ENCODE results near the gene KLHL3. TPM values are rescaled to one million over a fixed set of nuclear protein-coding genes. Genes with fewer than 3 reads are reported as not detected.
"Not testable (repeated sequence)": the region's sequence is repeated elsewhere in the genome, so short reads cannot be mapped to it uniquely, and the experiment has no call there.

Gene KLHL3
- total RNA-seq, 2 donors from 2014 or later: 3.3 to 5.7 TPM

DNA sequence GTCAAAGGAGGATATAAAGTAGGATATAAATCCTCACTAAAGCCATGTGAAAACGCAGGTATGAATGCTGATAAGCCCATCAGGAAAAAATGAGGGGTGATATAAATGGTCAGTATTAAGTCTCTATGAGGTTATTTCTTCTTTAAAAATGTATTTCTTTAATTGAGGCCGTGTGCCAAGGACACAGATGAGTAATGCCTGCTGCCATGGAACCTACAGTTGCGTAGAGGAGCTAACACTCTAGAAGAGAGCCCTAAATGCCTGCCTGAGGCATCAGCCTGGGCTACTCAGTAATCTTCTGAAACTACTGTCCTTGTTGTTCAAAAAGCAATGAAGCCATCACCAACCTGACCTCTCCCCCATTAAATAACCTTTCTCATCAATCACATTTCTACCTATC, 84.9 kb downstream of the KLHL3 start:
- no peaks in the 10 kb centered on the region for H3K4me1 ChIP-seq
- no peaks in the 10 kb centered on the region for H3K36me3 ChIP-seq (replicated peaks in 1 of 2; ENCODE audit: insufficient read depth in 1 of 2, low read depth in 2 of 2)
- WGBS, 2 donors: 61 to 66% methylated on average over 3 of the region's 3 CpGs
- H3K4me3 ChIP-seq: no peak overlapping the region
- no peaks in the 10 kb centered on the region for H3K27me3 ChIP-seq
- no peak for DNase-seq
- no peaks in the 10 kb centered on the region for H3K9me3 ChIP-seq
- no peak overlapping the region for H3K27ac ChIP-seq
- TF ChIP-seq POLR2A (IDR thresholded peaks at IDR 0.05): no peak
- intact Hi-C loops (cut with DNase I): no loop called here
- ATAC-seq: no peak

DNA sequence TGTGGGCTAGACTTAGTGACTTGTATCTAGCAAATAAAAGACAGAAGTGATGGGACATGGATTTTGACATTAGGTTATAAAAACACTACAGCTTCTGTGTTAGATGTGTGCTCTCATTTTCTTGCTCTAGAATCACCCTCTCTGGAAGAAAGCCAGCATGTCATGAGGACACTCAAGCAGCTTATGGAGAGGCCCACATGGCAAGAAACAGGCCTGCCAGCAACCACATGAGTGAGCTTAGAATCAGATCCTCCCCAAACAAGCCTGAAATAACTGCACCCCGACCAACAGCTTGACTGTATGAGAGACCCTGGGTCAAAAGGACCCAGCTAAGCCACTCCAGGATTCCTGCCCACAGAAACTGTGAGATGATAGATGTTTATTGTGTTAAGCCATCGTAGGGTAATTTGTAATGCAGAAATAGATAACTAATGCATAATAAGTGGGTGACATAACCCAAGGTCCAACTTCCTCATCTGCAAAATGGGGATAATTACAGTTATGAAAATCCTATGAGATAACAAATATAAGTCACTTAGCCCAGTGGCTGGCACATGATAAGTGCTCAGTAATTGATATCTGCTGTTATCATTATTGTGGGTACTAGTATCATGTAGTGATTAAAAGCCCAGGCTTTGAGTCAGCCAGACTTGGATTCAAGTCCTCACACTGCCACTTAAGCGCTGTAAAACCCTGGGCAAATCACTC, 86.5 kb downstream of the KLHL3 start:
- H3K4me3 ChIP-seq: no peak overlapping the region
- no peak overlapping the region for H3K27ac ChIP-seq
- ATAC-seq (no peak), DNase-seq (no peak)
- TF ChIP-seq, protein P1, sequence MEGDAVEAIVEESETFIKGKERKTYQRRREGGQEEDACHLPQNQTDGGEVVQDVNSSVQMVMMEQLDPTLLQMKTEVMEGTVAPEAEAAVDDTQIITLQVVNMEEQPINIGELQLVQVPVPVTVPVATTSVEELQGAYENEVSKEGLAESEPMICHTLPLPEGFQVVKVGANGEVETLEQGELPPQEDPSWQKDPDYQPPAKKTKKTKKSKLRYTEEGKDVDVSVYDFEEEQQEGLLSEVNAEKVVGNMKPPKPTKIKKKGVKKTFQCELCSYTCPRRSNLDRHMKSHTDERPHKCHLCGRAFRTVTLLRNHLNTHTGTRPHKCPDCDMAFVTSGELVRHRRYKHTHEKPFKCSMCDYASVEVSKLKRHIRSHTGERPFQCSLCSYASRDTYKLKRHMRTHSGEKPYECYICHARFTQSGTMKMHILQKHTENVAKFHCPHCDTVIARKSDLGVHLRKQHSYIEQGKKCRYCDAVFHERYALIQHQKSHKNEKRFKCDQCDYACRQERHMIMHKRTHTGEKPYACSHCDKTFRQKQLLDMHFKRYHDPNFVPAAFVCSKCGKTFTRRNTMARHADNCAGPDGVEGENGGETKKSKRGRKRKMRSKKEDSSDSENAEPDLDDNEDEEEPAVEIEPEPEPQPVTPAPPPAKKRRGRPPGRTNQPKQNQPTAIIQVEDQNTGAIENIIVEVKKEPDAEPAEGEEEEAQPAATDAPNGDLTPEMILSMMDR (IDR thresholded peaks at IDR 0.05): no peak
- no peak for TF ChIP-seq POLR2A (IDR thresholded peaks at IDR 0.05)
- no peaks in the 10 kb centered on the region for H3K4me1 ChIP-seq
- H3K27me3 ChIP-seq: no peaks in the 10 kb centered on the region
- 83 to 86% methylated on average over 3 of the region's 3 CpGs for WGBS, 2 donors
- no peaks in the 10 kb centered on the region for H3K9me3 ChIP-seq
- intact Hi-C loops (cut with DNase I): no loop called here
- no peaks in the 10 kb centered on the region for H3K36me3 ChIP-seq (replicated peaks in 1 of 2; ENCODE audit: insufficient read depth in 1 of 2, low read depth in 2 of 2)

DNA sequence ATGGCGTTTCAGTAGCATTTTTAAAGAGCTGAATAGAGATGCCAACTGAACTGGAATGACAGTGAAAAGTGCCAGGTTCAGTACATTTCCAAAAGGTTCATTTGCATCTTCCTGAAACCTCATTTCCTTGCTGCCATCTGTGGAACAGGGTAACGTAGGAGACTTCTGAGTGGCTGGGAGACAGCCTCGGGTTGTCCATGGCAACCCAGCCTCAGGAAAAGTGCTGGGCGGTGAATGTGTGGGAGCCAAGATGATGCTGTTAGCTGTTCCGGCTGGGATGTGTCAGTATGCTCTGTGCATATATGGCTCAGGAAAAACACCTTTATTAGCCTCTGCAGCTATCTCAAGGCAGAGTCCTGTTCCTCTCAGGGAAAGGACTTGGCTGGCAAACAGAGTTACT, 87.5 kb downstream of the KLHL3 start:
- H3K4me3 ChIP-seq: no peak overlapping the region
- intact Hi-C loops (cut with DNase I): no loop called here
- H3K9me3 ChIP-seq: no peaks in the 10 kb centered on the region
- TF ChIP-seq POLR2A (IDR thresholded peaks at IDR 0.05): no peak
- TF ChIP-seq, protein P1 (IDR thresholded peaks at IDR 0.05): no peak
- no peak for ATAC-seq
- H3K27ac ChIP-seq: no peak overlapping the region
- no peaks in the 10 kb centered on the region for H3K36me3 ChIP-seq (replicated peaks in 1 of 2; ENCODE audit: insufficient read depth in 1 of 2, low read depth in 2 of 2)
- H3K27me3 ChIP-seq: no peaks in the 10 kb centered on the region
- DNase-seq: peak in 1 of 4 donors; percentile 31
- 82 to 83% methylated on average over 3 to 5 of the region's 5 CpGs for WGBS, 2 donors
- H3K4me1 ChIP-seq: no peaks in the 10 kb centered on the region

DNA sequence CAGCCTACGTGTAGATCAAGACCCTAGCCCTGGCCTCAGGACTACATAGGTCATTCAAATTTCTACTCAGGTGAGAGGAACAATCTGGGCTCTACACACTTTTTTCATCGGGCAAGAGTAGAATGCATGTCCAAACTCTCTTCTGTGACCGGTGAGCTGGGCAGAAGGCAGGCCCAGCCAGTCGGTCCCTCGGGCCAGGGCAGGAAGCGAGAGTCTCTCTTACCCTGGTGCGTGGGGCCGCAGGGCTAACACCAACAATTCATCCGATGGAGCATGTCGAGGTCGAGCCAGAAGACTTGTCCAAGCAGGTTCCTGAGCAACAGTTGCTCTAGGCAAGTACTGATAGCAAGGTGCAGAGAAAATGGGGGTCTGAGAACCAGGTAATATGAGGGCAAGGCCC, 88.5 kb downstream of the KLHL3 start:
- no peaks in the 10 kb centered on the region for H3K9me3 ChIP-seq
- H3K27ac ChIP-seq: no peak overlapping the region
- intact Hi-C loops (cut with DNase I): no loop called here
- no peak for ATAC-seq
- H3K4me1 ChIP-seq: no peaks in the 10 kb centered on the region
- TF ChIP-seq POLR2A (IDR thresholded peaks at IDR 0.05): no peak
- TF ChIP-seq, protein P1 (IDR thresholded peaks at IDR 0.05): no peak
- no peak overlapping the region for H3K4me3 ChIP-seq
- no peaks in the 10 kb centered on the region for H3K27me3 ChIP-seq
- WGBS, 2 donors: 91 to 92% methylated on average over 7 to 11 of the region's 11 CpGs
- no peaks in the 10 kb centered on the region for H3K36me3 ChIP-seq (replicated peaks in 1 of 2; ENCODE audit: insufficient read depth in 1 of 2, low read depth in 2 of 2)
- no peak for DNase-seq

DNA sequence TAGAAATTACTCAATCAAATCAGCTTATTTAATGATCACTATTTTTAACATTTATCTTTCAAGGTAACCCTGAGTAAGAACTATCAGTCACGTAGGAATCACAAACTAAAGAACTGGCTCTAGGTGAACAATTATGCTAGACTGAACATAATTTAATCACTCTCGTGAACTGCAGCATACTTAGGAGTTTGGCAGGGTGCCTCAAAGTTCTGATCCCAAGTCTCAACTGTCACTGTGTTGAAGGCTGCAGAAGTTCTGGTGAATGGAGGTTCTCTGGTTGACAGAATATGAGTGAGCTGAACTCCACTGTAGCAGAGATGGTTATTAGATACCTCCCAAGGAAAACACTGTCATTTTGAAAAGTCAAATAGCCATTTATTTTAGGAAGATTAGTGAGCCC, 89.1 kb downstream of the KLHL3 start:
- DNase-seq: no peak
- no peaks in the 10 kb centered on the region for H3K27me3 ChIP-seq
- no peak overlapping the region for H3K27ac ChIP-seq
- H3K36me3 ChIP-seq (replicated peaks in 1 of 2; ENCODE audit: insufficient read depth in 1 of 2, low read depth in 2 of 2): no peaks in the 10 kb centered on the region
- 41 to 49% methylated on average over 2 of the region's 2 CpGs for WGBS, 2 donors
- H3K9me3 ChIP-seq: no peaks in the 10 kb centered on the region
- intact Hi-C loops (cut with DNase I): no loop called here
- TF ChIP-seq POLR2A (IDR thresholded peaks at IDR 0.05): no peak
- TF ChIP-seq, protein P1 (IDR thresholded peaks at IDR 0.05): no peak
- ATAC-seq: no peak
- no peaks in the 10 kb centered on the region for H3K4me1 ChIP-seq
- H3K4me3 ChIP-seq: no peak overlapping the region

DNA sequence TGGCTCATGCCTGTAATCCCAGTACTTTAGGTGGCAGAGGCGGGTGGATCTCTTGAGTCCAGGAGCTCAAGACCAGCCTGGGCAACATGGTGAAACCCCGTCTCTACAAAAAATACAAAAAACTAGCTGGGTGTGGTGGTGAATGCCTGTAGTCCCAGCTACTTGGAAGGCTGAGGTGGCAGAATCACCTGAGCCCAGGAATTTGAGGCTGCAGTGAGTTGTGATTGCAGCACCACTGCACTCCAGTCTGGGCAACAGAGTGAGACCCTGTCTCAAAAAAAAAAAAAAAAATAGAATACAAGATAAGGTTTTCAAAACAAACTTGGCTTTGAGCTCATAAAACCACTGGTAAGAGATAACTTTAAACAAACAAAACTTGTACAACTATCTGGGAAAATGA, 92.8 kb downstream of the KLHL3 start:
- H3K4me3 ChIP-seq; DNase-seq; ATAC-seq; H3K27ac ChIP-seq; H3K36me3 ChIP-seq (replicated peaks in 1 of 2; ENCODE audit: insufficient read depth in 1 of 2, low read depth in 2 of 2); H3K9me3 ChIP-seq; H3K27me3 ChIP-seq; intact Hi-C loops (cut with DNase I); H3K4me1 ChIP-seq: not testable (repeated sequence)
- WGBS, 2 donors: 76 to 78% methylated on average over 2 of the region's 2 CpGs

Data from body of pancreas (tissue), 4 donors.